ENCODE measurements around the gene CCDC148. TPM values are rescaled to one million over a fixed set of nuclear protein-coding genes. Genes with fewer than 3 reads are reported as not detected.
"Not testable (repeated sequence)": the region's sequence is repeated elsewhere in the genome, so short reads cannot be mapped to it uniquely, and the experiment has no call there.

Gene CCDC148
- polyA plus RNA-seq, 3 donors: 0.09 to 0.12 TPM; not detected in 1

- no peak overlapping the region for H3K27ac ChIP-seq (ENCODE audit: low read depth, low read length)
- WGBS, 3 donors: 0 to 1% (median 1%) methylated on average over 47 to 61 of the region's 61 CpGs
These were observed 1.5 kb upstream of the CCDC148 start for GRCh38 chr2:158457826-158458616.

- WGBS, 3 donors: 0 to 1% (median 1%) methylated on average over 67 to 83 of the region's 84 CpGs
These were observed 706 bp upstream of the CCDC148 start for GRCh38 chr2:158457092-158457825.

GRCh38 chr2:158443606-158444005 lies 12.9 kb downstream of the CCDC148 start:
- H3K27ac ChIP-seq (ENCODE audit: low read depth, low read length): no peak overlapping the region
- WGBS, 3 donors: 92 to 95% (median 93%) methylated on average over 1 of the region's 1 CpG

More at GRCh38 chr2:158457092-158457825, 706 bp upstream of the CCDC148 start:
- peak overlapping the region; percentile 65 for H3K27ac ChIP-seq (ENCODE audit: low read depth, low read length)

GRCh38 chr2:158439062-158439461 lies 17.5 kb downstream of the CCDC148 start:
- H3K27ac ChIP-seq (ENCODE audit: low read depth, low read length): not testable (repeated sequence)
- WGBS, 3 donors: 93 to 96% (median 94%) methylated on average over 3 of the region's 4 CpGs

GRCh38 chr2:158433716-158434115 lies 22.8 kb downstream of the CCDC148 start:
- 84 to 95% (median 90%) methylated on average over 13 of the region's 13 CpGs for WGBS, 3 donors
- not testable (repeated sequence) for H3K27ac ChIP-seq (ENCODE audit: low read depth, low read length)

- H3K27ac ChIP-seq (ENCODE audit: low read depth, low read length): no peak overlapping the region
These were observed 24.4 kb downstream of the CCDC148 start for GRCh38 chr2:158432117-158432516.

GRCh38 chr2:158414538-158414937 lies 42.0 kb downstream of the CCDC148 start:
- no peak overlapping the region for H3K27ac ChIP-seq (ENCODE audit: low read depth, low read length)
- 81 to 87% (median 85%) methylated on average over 1 of the region's 1 CpG for whole genome bisulfite sequencing, 3 donors

- no peak overlapping the region for H3K27ac ChIP-seq (ENCODE audit: low read depth, low read length)
- WGBS, 3 donors: 49 to 52% (median 49%) methylated on average over 2 of the region's 2 CpGs
These were observed 43.0 kb downstream of the CCDC148 start for GRCh38 chr2:158413581-158413980.

- H3K27ac ChIP-seq (ENCODE audit: low read depth, low read length): no peak overlapping the region
- WGBS, 3 donors: 44 to 77% (median 70%) methylated on average over 3 of the region's 3 CpGs
These were observed 44.3 kb downstream of the CCDC148 start for GRCh38 chr2:158412206-158412605.

- H3K27ac ChIP-seq (ENCODE audit: low read depth, low read length): no peak overlapping the region
These were observed 44.8 kb downstream of the CCDC148 start for GRCh38 chr2:158411748-158412147.

GRCh38 chr2:158410132-158410531 lies 46.4 kb downstream of the CCDC148 start:
- H3K27ac ChIP-seq (ENCODE audit: low read depth, low read length): no peak overlapping the region
- WGBS, 3 donors: 96 to 98% (median 97%) methylated on average over 1 of the region's 1 CpG

- WGBS, 3 donors: 77 to 81% (median 78%) methylated on average over 3 of the region's 3 CpGs
- no peak overlapping the region for H3K27ac ChIP-seq (ENCODE audit: low read depth, low read length)
These were observed 49.5 kb downstream of the CCDC148 start for GRCh38 chr2:158407031-158407430.

GRCh38 chr2:158405341-158405740 lies 51.2 kb downstream of the CCDC148 start:
- 90 to 99% (median 98%) methylated on average over 3 of the region's 3 CpGs for WGBS, 3 donors

GRCh38 chr2:158403237-158403636 lies 53.3 kb downstream of the CCDC148 start:
- 55 to 82% (median 80%) methylated on average over 1 of the region's 1 CpG for WGBS, 3 donors
- H3K27ac ChIP-seq (ENCODE audit: low read depth, low read length): no peak overlapping the region

More at GRCh38 chr2:158405341-158405740, 51.2 kb downstream of the CCDC148 start:
- H3K27ac ChIP-seq (ENCODE audit: low read depth, low read length): no peak overlapping the region

- H3K27ac ChIP-seq (ENCODE audit: low read depth, low read length): no peak overlapping the region
- WGBS, 3 donors: 26 to 45% (median 29%) methylated on average over 2 of the region's 2 CpGs
These were observed 53.9 kb downstream of the CCDC148 start for GRCh38 chr2:158402665-158403064.

- no peak overlapping the region for H3K27ac ChIP-seq (ENCODE audit: low read depth, low read length)
- WGBS, 3 donors: 68 to 75% (median 71%) methylated on average over 1 of the region's 1 CpG
These were observed 61.4 kb downstream of the CCDC148 start for GRCh38 chr2:158395166-158395565.

GRCh38 chr2:158394453-158394852 lies 62.1 kb downstream of the CCDC148 start:
- WGBS, 3 donors: 0 to 92% (median 55%) methylated on average over 1 of the region's 1 CpG
- H3K27ac ChIP-seq (ENCODE audit: low read depth, low read length): no peak overlapping the region

- 40 to 98% (median 93%) methylated on average over 1 of the region's 1 CpG for WGBS, 3 donors
- no peak overlapping the region for H3K27ac ChIP-seq (ENCODE audit: low read depth, low read length)
These were observed 62.7 kb downstream of the CCDC148 start for GRCh38 chr2:158393886-158394285.

GRCh38 chr2:158392687-158393086 lies 63.9 kb downstream of the CCDC148 start:
- H3K27ac ChIP-seq (ENCODE audit: low read depth, low read length): no peak overlapping the region
- WGBS, 3 donors: 0 to 74% (median 56%) methylated on average over 1 of the region's 1 CpG

GRCh38 chr2:158391876-158392275 lies 64.7 kb downstream of the CCDC148 start:
- H3K27ac ChIP-seq (ENCODE audit: low read depth, low read length): no peak overlapping the region
- WGBS, 3 donors: 58 to 84% (median 78%) methylated on average over 2 of the region's 2 CpGs
